ENCODE measurements around the gene MYH2.

MYH2 gene

GRCh38 chr17:10516638-10517037 is 32.8 kb downstream of the MYH2 start:
- H3K9me3 ChIP-seq (ENCODE audit: control insufficient read depth, insufficient read depth, low read length) = no peaks in the 10 kb centered on the region
- no peaks in the 10 kb centered on the region for H3K4me1 ChIP-seq (ENCODE audit: control insufficient read depth, insufficient read depth, low read length)
- no peak overlapping the region for H3K4me3 ChIP-seq (ENCODE audit: low read depth, low read length)
- no peaks in the 10 kb centered on the region for H3K36me3 ChIP-seq (ENCODE audit: control insufficient read depth, insufficient read depth, low read length)
- H3K27me3 ChIP-seq (ENCODE audit: control insufficient read depth, insufficient read depth, low read length) = no peaks in the 10 kb centered on the region
- no peak overlapping the region for H3K27ac ChIP-seq (ENCODE audit: low read depth, low read length)
- no peak overlapping the region for H3K9ac ChIP-seq (ENCODE audit: low read depth, low read length)

- no peaks in the 10 kb centered on the region for H3K27me3 ChIP-seq (ENCODE audit: control insufficient read depth, insufficient read depth, low read length)
These were observed 33.4 kb downstream of the MYH2 start for GRCh38 chr17:10516065-10516464.

DNA sequence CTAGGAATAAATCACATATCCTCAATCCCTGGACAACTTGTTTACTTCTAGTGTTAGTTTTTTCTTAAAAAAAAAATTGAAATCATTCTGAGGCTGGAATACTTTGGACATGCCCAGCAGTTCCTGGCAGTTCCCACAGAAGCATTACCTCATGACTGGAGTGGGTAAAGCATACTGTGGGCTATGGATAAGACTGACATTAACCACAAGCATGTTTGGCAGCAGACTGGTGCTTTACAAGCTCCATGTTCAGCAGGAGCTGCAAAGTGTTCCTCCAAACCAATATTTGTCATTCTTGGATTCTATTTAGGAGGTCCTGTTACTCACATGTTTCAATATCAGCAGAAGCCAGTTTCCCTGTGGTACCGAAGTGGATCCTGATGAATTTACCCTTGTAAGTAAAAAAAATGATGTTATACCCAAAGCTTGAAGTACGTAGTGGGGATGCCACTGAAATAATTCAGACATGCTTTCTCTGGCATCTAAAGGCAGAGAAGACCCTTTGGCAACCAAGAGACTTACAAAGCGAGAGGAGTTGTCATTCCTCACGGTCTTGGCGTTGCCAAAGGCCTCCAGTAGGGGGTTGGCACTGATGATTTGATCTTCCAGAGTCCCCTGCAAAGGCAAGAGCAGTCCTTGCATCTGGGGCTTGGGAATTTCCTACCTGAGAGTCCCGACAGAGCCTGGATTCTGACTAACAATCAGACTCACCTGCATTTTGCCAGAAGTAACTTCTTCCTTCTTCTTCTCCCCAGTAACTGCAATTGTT is 36.0 kb downstream of the MYH2 start:
- Histone ChIP-seq H3K27ac (ENCODE audit: low read depth, low read length) (no peak overlapping the region), H3K9me3 (ENCODE audit: control insufficient read depth, insufficient read depth, low read length) (no peaks in the 10 kb centered on the region), H3K4me1 (ENCODE audit: control insufficient read depth, insufficient read depth, low read length) (no peaks in the 10 kb centered on the region), H3K4me3 (ENCODE audit: low read depth, low read length) (no peak overlapping the region), H3K9ac (ENCODE audit: low read depth, low read length) (no peak overlapping the region), H3K36me3 (ENCODE audit: control insufficient read depth, insufficient read depth, low read length) (no peaks in the 10 kb centered on the region), H3K27me3 (ENCODE audit: control insufficient read depth, insufficient read depth, low read length) (no peaks in the 10 kb centered on the region)

More at GRCh38 chr17:10516065-10516464, 33.4 kb downstream of the MYH2 start:
- Histone ChIP-seq H3K9me3 (ENCODE audit: control insufficient read depth, insufficient read depth, low read length) (no peaks in the 10 kb centered on the region), H3K36me3 (ENCODE audit: control insufficient read depth, insufficient read depth, low read length) (no peaks in the 10 kb centered on the region), H3K27ac (ENCODE audit: low read depth, low read length) (no peak overlapping the region), H3K9ac (ENCODE audit: low read depth, low read length) (no peak overlapping the region), H3K4me1 (ENCODE audit: control insufficient read depth, insufficient read depth, low read length) (no peaks in the 10 kb centered on the region), H3K4me3 (ENCODE audit: low read depth, low read length) (no peak overlapping the region)

GRCh38 chr17:10512856-10513255 is 36.6 kb downstream of the MYH2 start:
- Histone ChIP-seq H3K36me3 (ENCODE audit: control insufficient read depth, insufficient read depth, low read length) (no peaks in the 10 kb centered on the region), H3K27ac (ENCODE audit: low read depth, low read length) (no peak overlapping the region), H3K9me3 (ENCODE audit: control insufficient read depth, insufficient read depth, low read length) (no peaks in the 10 kb centered on the region), H3K4me1 (ENCODE audit: control insufficient read depth, insufficient read depth, low read length) (no peaks in the 10 kb centered on the region), H3K9ac (ENCODE audit: low read depth, low read length) (no peak overlapping the region), H3K27me3 (ENCODE audit: control insufficient read depth, insufficient read depth, low read length) (no peaks in the 10 kb centered on the region), H3K4me3 (ENCODE audit: low read depth, low read length) (no peak overlapping the region)

DNA sequence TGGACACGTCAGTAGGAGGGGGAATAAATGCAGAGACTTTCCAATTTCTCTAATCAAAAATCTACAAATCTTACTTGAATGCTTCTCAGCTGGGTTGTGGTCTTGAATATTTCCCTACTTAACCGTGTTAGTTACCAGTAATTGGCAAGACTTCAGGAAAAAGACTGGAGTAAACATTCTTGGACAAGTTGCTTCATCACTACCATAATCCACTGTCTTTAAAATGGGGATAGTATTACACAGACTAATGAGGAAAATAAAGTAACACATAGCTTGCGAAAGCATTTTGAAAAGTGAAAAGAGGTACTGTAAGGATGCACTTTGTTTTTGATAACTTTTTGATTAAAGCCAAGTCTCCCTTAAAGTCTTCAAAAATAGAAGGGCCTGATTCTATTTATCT is 49.5 kb downstream of the MYH2 start:
- H3K4me3 ChIP-seq (ENCODE audit: low read depth, low read length) = no peak overlapping the region
- H3K9ac ChIP-seq (ENCODE audit: low read depth, low read length) = no peak overlapping the region
- no peak overlapping the region for H3K27ac ChIP-seq (ENCODE audit: low read depth, low read length)
- H3K36me3 ChIP-seq (ENCODE audit: control insufficient read depth, insufficient read depth, low read length) = no peaks in the 10 kb centered on the region
- peaks cover 12% of the 10 kb centered on the region for H3K4me1 ChIP-seq (ENCODE audit: control insufficient read depth, insufficient read depth, low read length)
- H3K9me3 ChIP-seq (ENCODE audit: control insufficient read depth, insufficient read depth, low read length) = no peaks in the 10 kb centered on the region
- H3K27me3 ChIP-seq (ENCODE audit: control insufficient read depth, insufficient read depth, low read length) = no peaks in the 10 kb centered on the region

DNA sequence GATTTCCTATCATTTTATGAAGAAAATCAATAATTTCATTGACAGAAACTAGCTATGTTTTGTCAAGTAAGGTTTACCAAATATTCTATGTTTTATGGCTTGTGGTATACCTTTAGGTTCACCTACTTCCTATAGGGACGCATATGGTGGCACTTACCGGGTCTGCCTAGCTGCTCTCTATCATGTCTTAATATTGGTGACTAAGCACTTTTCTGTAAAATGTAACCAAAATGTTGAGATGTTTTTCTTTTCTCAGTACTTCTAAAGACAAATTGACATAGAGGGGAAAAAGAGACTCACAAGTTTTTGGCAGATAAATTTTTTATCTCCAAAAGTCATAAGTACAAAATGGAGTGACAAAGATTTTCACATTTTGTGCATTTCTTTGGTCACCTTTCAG is 57.5 kb downstream of the MYH2 start:
- no peaks in the 10 kb centered on the region for H3K27me3 ChIP-seq (ENCODE audit: control insufficient read depth, insufficient read depth, low read length)

GRCh38 chr17:10482252-10482651 is 67.2 kb downstream of the MYH2 start:
- no peaks in the 10 kb centered on the region for H3K27me3 ChIP-seq (ENCODE audit: control insufficient read depth, insufficient read depth, low read length)
- no peaks in the 10 kb centered on the region for H3K4me1 ChIP-seq (ENCODE audit: control insufficient read depth, insufficient read depth, low read length)

More for the DNA sequence above, 57.5 kb downstream of the MYH2 start:
- Histone ChIP-seq H3K36me3 (ENCODE audit: control insufficient read depth, insufficient read depth, low read length) (no peaks in the 10 kb centered on the region), H3K9me3 (ENCODE audit: control insufficient read depth, insufficient read depth, low read length) (peaks cover 8% of the 10 kb centered on the region; the same call in 1 of the 2 replicates), H3K4me1 (ENCODE audit: control insufficient read depth, insufficient read depth, low read length) (no peaks in the 10 kb centered on the region), H3K4me3 (ENCODE audit: low read depth, low read length) (no peak overlapping the region), H3K27ac (ENCODE audit: low read depth, low read length) (no peak overlapping the region), H3K9ac (ENCODE audit: low read depth, low read length) (no peak overlapping the region)

GRCh38 chr17:10477701-10478100 is 71.8 kb downstream of the MYH2 start:
- Histone ChIP-seq H3K9me3 (ENCODE audit: control insufficient read depth, insufficient read depth, low read length) (peaks cover 6% of the 10 kb centered on the region; the same call in 1 of the 2 replicates), H3K27me3 (ENCODE audit: control insufficient read depth, insufficient read depth, low read length) (no peaks in the 10 kb centered on the region), H3K36me3 (ENCODE audit: control insufficient read depth, insufficient read depth, low read length) (no peaks in the 10 kb centered on the region), H3K27ac (ENCODE audit: low read depth, low read length) (no peak overlapping the region), H3K9ac (ENCODE audit: low read depth, low read length) (no peak overlapping the region), H3K4me3 (ENCODE audit: low read depth, low read length) (no peak overlapping the region), H3K4me1 (ENCODE audit: control insufficient read depth, insufficient read depth, low read length) (no peaks in the 10 kb centered on the region)

More at GRCh38 chr17:10482252-10482651, 67.2 kb downstream of the MYH2 start:
- Histone ChIP-seq H3K27ac (ENCODE audit: low read depth, low read length) (no peak overlapping the region), H3K9ac (ENCODE audit: low read depth, low read length) (no peak overlapping the region), H3K9me3 (ENCODE audit: control insufficient read depth, insufficient read depth, low read length) (peaks cover 25% of the 10 kb centered on the region), H3K4me3 (ENCODE audit: low read depth, low read length) (no peak overlapping the region), H3K36me3 (ENCODE audit: control insufficient read depth, insufficient read depth, low read length) (no peaks in the 10 kb centered on the region)

GRCh38 chr17:10474536-10474935 is 74.9 kb downstream of the MYH2 start:
- H3K4me3 ChIP-seq (ENCODE audit: low read depth, low read length) = no peak overlapping the region
- H3K4me1 ChIP-seq (ENCODE audit: control insufficient read depth, insufficient read depth, low read length) = no peaks in the 10 kb centered on the region
- no peak overlapping the region for H3K9ac ChIP-seq (ENCODE audit: low read depth, low read length)
- H3K9me3 ChIP-seq (ENCODE audit: control insufficient read depth, insufficient read depth, low read length) = no peaks in the 10 kb centered on the region
- no peak overlapping the region for H3K27ac ChIP-seq (ENCODE audit: low read depth, low read length)
- no peaks in the 10 kb centered on the region for H3K27me3 ChIP-seq (ENCODE audit: control insufficient read depth, insufficient read depth, low read length)
- H3K36me3 ChIP-seq (ENCODE audit: control insufficient read depth, insufficient read depth, low read length) = no peaks in the 10 kb centered on the region

DNA sequence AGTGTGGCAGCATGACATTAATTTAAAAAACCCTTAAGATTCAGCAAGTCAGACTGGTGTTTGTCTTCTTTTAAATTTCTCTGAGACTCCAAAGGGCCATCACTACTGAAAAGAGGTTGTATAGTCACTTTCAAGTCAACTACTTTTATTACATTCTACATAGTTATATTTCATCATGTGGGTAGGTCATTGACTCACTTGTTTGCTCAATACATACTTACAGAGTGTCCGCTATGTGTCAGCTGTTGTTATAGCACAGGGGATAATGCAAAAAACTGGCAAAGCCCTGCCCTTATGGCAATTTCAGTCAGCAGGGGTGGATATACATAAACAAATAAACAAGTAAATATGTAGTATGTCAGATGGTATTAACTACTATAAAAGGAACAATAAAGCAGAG is 77.6 kb downstream of the MYH2 start:
- Histone ChIP-seq H3K27me3 (ENCODE audit: control insufficient read depth, insufficient read depth, low read length) (no peaks in the 10 kb centered on the region), H3K4me1 (ENCODE audit: control insufficient read depth, insufficient read depth, low read length) (no peaks in the 10 kb centered on the region), H3K36me3 (ENCODE audit: control insufficient read depth, insufficient read depth, low read length) (no peaks in the 10 kb centered on the region), H3K4me3 (ENCODE audit: low read depth, low read length) (no peak overlapping the region), H3K9me3 (ENCODE audit: control insufficient read depth, insufficient read depth, low read length) (no peaks in the 10 kb centered on the region), H3K27ac (ENCODE audit: low read depth, low read length) (no peak overlapping the region), H3K9ac (ENCODE audit: low read depth, low read length) (no peak overlapping the region)

Measured in HUES48 (cell line).